ENCODE results near the gene MME. TPM values are rescaled to one million over a fixed set of nuclear protein-coding genes. Genes with fewer than 3 reads are reported as not detected.

The MME gene
- total RNA-seq, 2 experiments from 2014 or later = 0.69 to 1.8 TPM

GRCh38 chr3:155192957-155193746 lies 113.0 kb downstream of the MME start:
- CTCF ChIA-PET = no interaction called here
- Mint-ChIP-seq H3K9me3 (no peaks in the 10 kb centered on the region), H3K4me3 (no peak overlapping the region), H3K36me3 (ENCODE audit: low read depth) (no peaks in the 10 kb centered on the region), H3K4me1 (ENCODE audit: low read depth) (no peaks in the 10 kb centered on the region), H3K27me3 (no peaks in the 10 kb centered on the region), H3K27ac (no peak overlapping the region)
- Histone ChIP-seq H3K9me3 (ENCODE audit: control insufficient read depth in 1 of 2, insufficient read depth in 1 of 2, low read length in 2 of 2) (no peaks in the 10 kb centered on the region), H3K4me3 (ENCODE audit: low read length) (no peak overlapping the region), H3K36me3 (ENCODE audit: insufficient read depth, low read length) (no peaks in the 10 kb centered on the region), H3K4me1 (ENCODE audit: insufficient read depth, low read length) (no peaks in the 10 kb centered on the region), H3K27ac (ENCODE audit: low read depth in 1 of 2, low read length in 2 of 2) (no peak overlapping the region), H3K27me3 (ENCODE audit: control insufficient read depth in 1 of 2, insufficient read depth in 2 of 2, low read length in 2 of 2) (no peaks in the 10 kb centered on the region)
- TF ChIP-seq, protein P1, sequence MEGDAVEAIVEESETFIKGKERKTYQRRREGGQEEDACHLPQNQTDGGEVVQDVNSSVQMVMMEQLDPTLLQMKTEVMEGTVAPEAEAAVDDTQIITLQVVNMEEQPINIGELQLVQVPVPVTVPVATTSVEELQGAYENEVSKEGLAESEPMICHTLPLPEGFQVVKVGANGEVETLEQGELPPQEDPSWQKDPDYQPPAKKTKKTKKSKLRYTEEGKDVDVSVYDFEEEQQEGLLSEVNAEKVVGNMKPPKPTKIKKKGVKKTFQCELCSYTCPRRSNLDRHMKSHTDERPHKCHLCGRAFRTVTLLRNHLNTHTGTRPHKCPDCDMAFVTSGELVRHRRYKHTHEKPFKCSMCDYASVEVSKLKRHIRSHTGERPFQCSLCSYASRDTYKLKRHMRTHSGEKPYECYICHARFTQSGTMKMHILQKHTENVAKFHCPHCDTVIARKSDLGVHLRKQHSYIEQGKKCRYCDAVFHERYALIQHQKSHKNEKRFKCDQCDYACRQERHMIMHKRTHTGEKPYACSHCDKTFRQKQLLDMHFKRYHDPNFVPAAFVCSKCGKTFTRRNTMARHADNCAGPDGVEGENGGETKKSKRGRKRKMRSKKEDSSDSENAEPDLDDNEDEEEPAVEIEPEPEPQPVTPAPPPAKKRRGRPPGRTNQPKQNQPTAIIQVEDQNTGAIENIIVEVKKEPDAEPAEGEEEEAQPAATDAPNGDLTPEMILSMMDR (IDR thresholded peaks at IDR 0.05) = no peak
- ATAC-seq (ENCODE audit: poor library complexity) (no peak), DNase-seq (no peak)
- intact Hi-C loops (cut with DNase I, micrococcal nuclease) = no loop called here
- POLR2A ChIA-PET = no interaction called here

DNA sequence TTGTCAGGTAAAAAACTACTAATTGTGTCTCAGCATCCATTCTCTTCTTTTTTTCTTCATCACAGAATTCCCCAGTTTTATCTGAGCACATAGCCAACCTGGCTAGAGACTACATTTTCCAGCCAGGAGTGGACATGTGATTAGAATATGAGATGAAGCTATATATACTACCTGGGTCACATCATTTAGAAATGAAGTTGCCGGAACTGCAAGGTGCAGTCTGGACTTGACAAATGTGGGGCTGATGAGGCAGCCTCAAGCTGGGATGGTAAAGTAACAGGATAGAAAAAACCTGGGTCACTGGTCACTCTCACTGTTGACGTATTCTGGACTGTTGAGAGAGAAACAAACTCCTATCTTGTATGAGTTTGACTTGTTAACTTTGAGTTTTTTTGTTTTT lies 113.7 kb downstream of the MME start:
- intact Hi-C loops (cut with DNase I, micrococcal nuclease) = no loop called here
- Mint-ChIP-seq H3K4me3 (no peak overlapping the region), H3K27me3 (no peaks in the 10 kb centered on the region), H3K36me3 (ENCODE audit: low read depth) (no peaks in the 10 kb centered on the region), H3K4me1 (ENCODE audit: low read depth) (no peaks in the 10 kb centered on the region), H3K9me3 (no peaks in the 10 kb centered on the region), H3K27ac (no peak overlapping the region)
- Histone ChIP-seq H3K9me3 (ENCODE audit: control insufficient read depth in 1 of 2, insufficient read depth in 1 of 2, low read length in 2 of 2) (no peaks in the 10 kb centered on the region), H3K4me1 (ENCODE audit: insufficient read depth, low read length) (no peaks in the 10 kb centered on the region), H3K27ac (ENCODE audit: low read depth in 1 of 2, low read length in 2 of 2) (no peak overlapping the region), H3K27me3 (ENCODE audit: control insufficient read depth in 1 of 2, insufficient read depth in 2 of 2, low read length in 2 of 2) (no peaks in the 10 kb centered on the region), H3K36me3 (ENCODE audit: insufficient read depth, low read length) (no peaks in the 10 kb centered on the region), H3K4me3 (ENCODE audit: low read length) (no peak overlapping the region)
- TF ChIP-seq, protein P1 (IDR thresholded peaks at IDR 0.05) = no peak
- DNase-seq = no peak
- POLR2A ChIA-PET = no interaction called here
- CTCF ChIA-PET = no interaction called here
- no peak for ATAC-seq (ENCODE audit: poor library complexity)

DNA sequence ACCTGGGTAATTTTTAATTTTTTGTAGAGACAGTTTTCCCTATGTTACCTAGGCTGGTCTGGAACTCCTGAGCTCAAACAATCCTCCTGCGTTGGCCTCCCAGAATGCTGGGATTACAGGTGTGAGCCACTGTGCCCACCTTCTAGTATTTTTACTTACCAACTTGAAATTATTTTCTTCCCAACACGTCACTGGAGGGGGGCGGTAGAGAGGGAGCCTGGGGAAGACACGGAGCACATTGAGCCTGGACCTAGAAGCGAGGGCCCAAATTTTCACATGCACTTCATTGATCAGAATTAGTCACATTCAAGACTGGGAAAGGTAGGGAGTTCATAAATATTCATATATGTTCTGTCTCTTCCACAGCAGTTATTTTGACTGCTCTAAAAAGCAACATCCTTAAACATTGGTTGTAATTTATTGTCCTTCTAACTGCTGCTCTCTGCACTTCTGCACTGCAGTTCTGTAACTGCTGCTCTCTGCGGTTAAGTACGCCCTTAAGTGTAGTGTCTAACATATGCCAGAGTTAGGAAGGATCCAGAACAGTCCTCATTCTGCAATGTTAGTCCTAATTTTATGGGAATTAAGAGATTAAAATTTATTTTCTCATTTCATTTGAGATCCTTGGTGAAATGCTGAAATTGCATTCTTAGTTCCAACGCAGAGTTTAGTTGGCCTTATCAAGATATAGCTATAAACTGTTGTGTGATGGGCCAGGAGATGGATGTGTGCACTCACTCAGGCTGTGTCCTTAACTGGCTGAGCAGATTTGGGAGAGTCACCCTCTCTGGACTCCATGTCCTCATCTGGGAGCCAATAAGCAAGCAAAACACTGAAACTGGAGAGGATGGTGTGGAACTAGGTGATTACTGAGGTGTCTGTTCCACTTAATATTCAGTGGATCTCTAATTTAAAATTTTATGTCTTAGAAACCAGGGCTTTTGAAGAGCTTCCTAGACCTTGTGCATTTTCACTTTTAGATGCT lies 115.1 kb downstream of the MME start:
- DNase-seq = no peak
- ChIA-PET CTCF (no interaction called here), POLR2A (no interaction called here)
- H3K4me1 Mint-ChIP-seq (ENCODE audit: low read depth) = no peaks in the 10 kb centered on the region
- H3K4me1 ChIP-seq (ENCODE audit: insufficient read depth, low read length) = no peaks in the 10 kb centered on the region
- no peaks in the 10 kb centered on the region for H3K36me3 Mint-ChIP-seq (ENCODE audit: low read depth)
- H3K4me3 ChIP-seq (ENCODE audit: low read length) = no peak overlapping the region
- no peaks in the 10 kb centered on the region for H3K27me3 ChIP-seq (ENCODE audit: control insufficient read depth in 1 of 2, insufficient read depth in 2 of 2, low read length in 2 of 2)
- H3K27me3 Mint-ChIP-seq = no peaks in the 10 kb centered on the region
- no peak for ATAC-seq (ENCODE audit: poor library complexity)
- H3K4me3 Mint-ChIP-seq = no peak overlapping the region
- H3K27ac Mint-ChIP-seq = no peak overlapping the region
- no peak overlapping the region for H3K27ac ChIP-seq (ENCODE audit: low read depth in 1 of 2, low read length in 2 of 2)
- H3K9me3 ChIP-seq (ENCODE audit: control insufficient read depth in 1 of 2, insufficient read depth in 1 of 2, low read length in 2 of 2) = no peaks in the 10 kb centered on the region
- intact Hi-C loops (cut with DNase I, micrococcal nuclease) = no loop called here
- H3K9me3 Mint-ChIP-seq = no peaks in the 10 kb centered on the region
- H3K36me3 ChIP-seq (ENCODE audit: insufficient read depth, low read length) = no peaks in the 10 kb centered on the region
- TF ChIP-seq, protein P1 (IDR thresholded peaks at IDR 0.05) = no peak
